ENCODE results near the gene TRIO.

DNA sequence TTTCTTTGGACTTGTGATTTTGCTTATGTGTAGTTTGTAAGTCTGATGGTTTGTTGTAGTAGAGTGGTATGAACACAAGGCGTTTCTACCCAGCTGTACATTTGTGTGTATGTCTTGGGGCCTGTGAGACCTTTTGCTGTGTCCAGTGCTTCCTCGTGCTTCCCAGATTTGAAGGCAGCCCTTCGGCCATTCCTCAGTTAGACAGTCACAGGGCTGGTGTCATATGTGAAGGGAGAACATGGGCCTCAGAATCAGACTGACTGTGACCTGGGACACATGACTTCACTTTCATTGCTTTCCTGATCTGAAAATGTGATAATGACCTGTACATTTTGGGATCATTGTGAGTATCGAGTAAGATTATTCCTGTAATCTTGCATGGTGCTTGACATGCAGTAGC lies 140.0 kb downstream of the TRIO start:
- TF ChIP-seq, protein P1, sequence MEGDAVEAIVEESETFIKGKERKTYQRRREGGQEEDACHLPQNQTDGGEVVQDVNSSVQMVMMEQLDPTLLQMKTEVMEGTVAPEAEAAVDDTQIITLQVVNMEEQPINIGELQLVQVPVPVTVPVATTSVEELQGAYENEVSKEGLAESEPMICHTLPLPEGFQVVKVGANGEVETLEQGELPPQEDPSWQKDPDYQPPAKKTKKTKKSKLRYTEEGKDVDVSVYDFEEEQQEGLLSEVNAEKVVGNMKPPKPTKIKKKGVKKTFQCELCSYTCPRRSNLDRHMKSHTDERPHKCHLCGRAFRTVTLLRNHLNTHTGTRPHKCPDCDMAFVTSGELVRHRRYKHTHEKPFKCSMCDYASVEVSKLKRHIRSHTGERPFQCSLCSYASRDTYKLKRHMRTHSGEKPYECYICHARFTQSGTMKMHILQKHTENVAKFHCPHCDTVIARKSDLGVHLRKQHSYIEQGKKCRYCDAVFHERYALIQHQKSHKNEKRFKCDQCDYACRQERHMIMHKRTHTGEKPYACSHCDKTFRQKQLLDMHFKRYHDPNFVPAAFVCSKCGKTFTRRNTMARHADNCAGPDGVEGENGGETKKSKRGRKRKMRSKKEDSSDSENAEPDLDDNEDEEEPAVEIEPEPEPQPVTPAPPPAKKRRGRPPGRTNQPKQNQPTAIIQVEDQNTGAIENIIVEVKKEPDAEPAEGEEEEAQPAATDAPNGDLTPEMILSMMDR (IDR thresholded peaks at IDR 0.05; ENCODE audit: low read depth, low read length, poor library complexity, severe bottlenecking): no peak
- TF ChIP-seq EZH2phosphoT487 (IDR thresholded peaks at IDR 0.05; ENCODE audit: borderline replicate concordance, low read length): no peak
